Omental fat pad (tissue), 4 donors: ENCODE results near the gene IFNAR2. TPM values are rescaled to one million over a fixed set of nuclear protein-coding genes. Genes with fewer than 3 reads are reported as not detected.
"Not testable (repeated sequence)": the region's sequence is repeated elsewhere in the genome, so short reads cannot be mapped to it uniquely, and the experiment has no call there.

Source experiments
- ATAC-seq: fragments of 150-250 bp; one replicate; pipeline ENCODE4 v1.9.1; 2016; ENCODE audit warnings: mild to moderate bottlenecking, moderate library complexity; ENCODE audit not compliant: low FRiP score
- DNase-seq: peaks from one replicate; pipeline ENCODE4 v3.0.0-alpha.2; 2019; ENCODE audit warnings: low spot score
- total RNA-seq, 4 donors: library from RNA; depleted of rRNA; stranded (reverse); fragments of >200 nt; gene quantifications; one replicate each; pipeline ENCODE4 v1.1.0, GENCODE V29; 2016
- TF ChIP-seq, protein P1 (sequence below), 3 donors: fragments of 450-650 bp; IDR thresholded peaks; one replicate each; pipeline ENCODE4 v1.5.1; 2016 to 2017; ENCODE audit warnings: antibody characterized with exemption in 3 of 3, mild to moderate bottlenecking in 3 of 3, moderate library complexity in 2 of 3

The IFNAR2 gene
- total RNA-seq, 4 donors from 2014 or later, result 13.5 to 32.9 (median 26.2) TPM

DNA sequence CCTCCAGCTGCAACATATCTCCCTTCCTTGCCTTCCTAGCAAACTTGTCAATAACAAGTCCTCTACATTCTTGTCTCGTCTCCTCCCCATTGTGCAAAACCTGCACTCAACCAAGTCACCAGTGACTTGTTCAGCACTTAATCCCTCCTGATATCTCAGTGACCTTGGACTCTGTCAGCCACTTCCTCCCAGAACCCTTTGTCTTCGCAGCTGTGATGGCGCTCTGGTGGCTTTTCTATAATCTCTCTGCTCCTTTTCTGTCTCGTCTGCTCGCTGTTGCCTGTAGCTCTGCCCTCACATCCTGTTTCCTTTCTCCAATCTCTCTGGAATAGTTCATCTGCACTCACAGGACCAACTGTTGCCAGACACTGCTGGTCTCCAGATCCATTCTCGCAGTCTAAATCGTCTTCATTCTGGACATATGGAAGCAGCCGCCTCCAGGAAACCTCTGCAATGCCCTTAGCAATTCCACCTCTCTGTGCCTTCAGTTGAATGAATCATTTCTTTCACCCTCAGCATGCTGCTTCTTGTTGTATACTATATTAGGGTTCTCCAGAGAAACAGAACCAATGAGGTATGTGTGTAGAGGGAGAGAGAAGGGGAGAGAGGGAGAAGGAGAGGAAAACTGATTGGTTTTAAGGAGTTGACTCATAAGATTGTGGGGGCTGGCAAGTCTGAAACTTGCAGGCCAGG is 17.4 kb upstream of the IFNAR2 start:
- DNase-seq (no peak), ATAC-seq (no peak)
- TF ChIP-seq, protein P1, sequence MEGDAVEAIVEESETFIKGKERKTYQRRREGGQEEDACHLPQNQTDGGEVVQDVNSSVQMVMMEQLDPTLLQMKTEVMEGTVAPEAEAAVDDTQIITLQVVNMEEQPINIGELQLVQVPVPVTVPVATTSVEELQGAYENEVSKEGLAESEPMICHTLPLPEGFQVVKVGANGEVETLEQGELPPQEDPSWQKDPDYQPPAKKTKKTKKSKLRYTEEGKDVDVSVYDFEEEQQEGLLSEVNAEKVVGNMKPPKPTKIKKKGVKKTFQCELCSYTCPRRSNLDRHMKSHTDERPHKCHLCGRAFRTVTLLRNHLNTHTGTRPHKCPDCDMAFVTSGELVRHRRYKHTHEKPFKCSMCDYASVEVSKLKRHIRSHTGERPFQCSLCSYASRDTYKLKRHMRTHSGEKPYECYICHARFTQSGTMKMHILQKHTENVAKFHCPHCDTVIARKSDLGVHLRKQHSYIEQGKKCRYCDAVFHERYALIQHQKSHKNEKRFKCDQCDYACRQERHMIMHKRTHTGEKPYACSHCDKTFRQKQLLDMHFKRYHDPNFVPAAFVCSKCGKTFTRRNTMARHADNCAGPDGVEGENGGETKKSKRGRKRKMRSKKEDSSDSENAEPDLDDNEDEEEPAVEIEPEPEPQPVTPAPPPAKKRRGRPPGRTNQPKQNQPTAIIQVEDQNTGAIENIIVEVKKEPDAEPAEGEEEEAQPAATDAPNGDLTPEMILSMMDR (IDR thresholded peaks at IDR 0.05), result no peak

DNA sequence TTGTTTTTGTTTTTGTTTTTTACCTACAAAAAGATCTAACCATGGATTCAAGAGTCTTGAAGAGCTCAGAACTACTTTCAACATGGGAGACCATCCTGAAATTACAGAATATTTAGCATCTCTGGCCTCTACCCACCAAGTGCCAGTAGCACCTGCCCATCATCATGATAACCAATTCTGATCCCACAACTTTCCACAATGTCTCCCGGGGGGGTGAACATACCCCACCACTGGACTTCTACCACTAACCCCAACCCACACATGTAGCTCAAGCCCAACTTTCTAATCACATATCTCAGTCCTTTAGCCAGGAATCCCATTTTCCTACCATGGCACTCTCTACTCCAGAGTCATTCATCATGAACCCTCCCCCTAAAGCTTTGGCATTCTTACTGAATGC is 15.7 kb upstream of the IFNAR2 start:
- DNase-seq (no peak), ATAC-seq (no peak)
- TF ChIP-seq, protein P1 (IDR thresholded peaks at IDR 0.05), result no peak

DNA sequence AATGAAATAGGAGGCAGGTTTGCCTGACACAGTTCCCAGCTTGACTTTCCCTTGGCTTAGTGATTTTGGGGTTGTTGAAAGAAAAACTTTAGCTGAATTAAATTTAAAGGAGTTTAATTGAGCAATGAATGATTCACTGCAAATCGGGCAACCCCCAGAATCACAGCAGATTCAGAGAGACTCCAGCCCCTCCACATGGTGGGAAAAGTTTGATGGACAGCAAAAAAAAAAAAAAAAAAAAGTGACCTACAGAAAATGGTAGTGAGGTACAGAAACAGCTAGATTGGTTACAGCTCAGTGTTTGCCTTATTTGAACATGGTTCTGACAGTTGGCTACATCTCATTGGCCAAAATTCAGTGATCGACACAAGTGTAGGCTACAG is 12.6 kb upstream of the IFNAR2 start:
- TF ChIP-seq, protein P1 (IDR thresholded peaks at IDR 0.05), result no peak
- DNase-seq, result no peak
- ATAC-seq, result no peak

- TF ChIP-seq, protein P1 (IDR thresholded peaks at IDR 0.05), result no peak
- ATAC-seq, result no peak
- no peak for DNase-seq
Measured at GRCh38 chr21:33219300-33219699, 10.4 kb upstream of the IFNAR2 start.

DNA sequence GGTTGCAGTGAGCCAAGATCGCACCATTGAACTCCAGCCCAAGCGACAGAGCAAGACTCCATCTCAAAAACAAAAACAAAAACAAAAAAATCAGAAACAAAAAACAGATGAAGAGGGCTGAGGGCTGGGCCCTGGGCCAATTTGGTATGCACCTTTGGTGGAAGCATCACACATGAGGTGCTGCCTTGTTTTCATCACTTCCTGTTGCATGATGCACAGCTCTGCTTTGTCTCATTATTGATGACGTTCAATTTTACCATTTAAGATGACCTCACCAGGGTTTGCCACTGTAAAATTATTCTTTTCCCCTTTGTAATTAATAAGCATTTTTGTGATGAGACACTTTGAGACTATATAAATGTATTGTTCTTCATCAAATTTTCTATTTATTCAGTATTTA is 9.8 kb upstream of the IFNAR2 start:
- no peak for DNase-seq
- TF ChIP-seq, protein P1 (IDR thresholded peaks at IDR 0.05), result no peak
- no peak for ATAC-seq

DNA sequence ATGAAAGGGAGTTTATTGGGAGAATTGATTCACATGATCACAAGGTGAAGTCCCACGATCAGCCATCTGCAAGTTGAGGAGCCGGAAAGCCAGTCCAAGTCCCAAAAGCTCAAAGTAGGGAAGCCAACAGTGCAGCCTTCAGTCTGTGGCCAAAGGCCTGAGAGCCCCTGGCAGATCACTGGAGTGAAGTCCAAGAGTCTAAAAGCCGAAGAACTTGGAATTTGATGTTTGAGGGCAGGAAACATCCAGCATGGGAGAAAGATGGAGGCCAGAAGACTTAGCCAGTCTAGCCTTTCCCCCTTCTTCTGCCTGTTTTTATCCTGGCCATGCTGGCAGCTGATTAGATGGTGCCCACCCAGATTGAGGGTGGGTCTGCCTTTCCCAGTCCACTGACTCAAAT is 4.4 kb upstream of the IFNAR2 start:
- not testable (repeated sequence) for DNase-seq, ATAC-seq

DNA sequence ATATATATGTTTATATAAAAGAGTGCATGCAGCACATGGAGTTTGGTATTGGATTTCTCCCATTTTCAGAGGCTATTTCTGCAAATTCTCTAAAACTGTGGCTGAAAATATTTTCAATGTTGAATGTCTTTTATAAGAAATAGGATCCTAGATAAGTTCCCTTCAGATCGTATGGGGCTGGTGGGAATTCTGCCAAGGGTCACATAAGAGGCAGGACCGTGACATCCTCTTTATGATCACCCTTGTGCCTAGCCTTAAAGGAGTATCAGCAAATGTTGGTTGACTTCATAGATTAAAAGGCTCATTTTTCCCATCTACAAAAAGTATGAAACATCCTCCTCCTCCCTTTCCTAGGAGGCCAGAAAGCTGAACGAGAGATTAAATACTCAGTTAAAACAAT is 1.3 kb upstream of the IFNAR2 start:
- ATAC-seq, result no peak
- TF ChIP-seq, protein P1 (IDR thresholded peaks at IDR 0.05), result no peak
- no peak for DNase-seq
